MM.1S (cell line): ENCODE measurements around the gene LARP1.

Experiments used
- CTCF ChIP-seq: fragments of 300-600 bp; sonication (generic); IDR thresholded peaks from 2 replicates; pipeline ENCODE4 v1.5.1; 2016; ENCODE audit warnings: antibody characterized with exemption, low read length, mixed read lengths
- EZH2 ChIP-seq: fragments of 300-600 bp; sonication (generic); optimal IDR thresholded peaks from 2 replicates; pipeline ENCODE3; 2017; ENCODE audit warnings: low read depth, mild to moderate bottlenecking, antibody characterized with exemption, low read length, mixed read lengths
- EZH2phosphoT487 ChIP-seq: fragments of 300-600 bp; sonication (generic); IDR thresholded peaks from 2 replicates; pipeline ENCODE4 v1.6.1; 2018; ENCODE audit warnings: antibody characterized with exemption, low read length

GRCh38 chr5:154745349-154745748, 9.8 kb upstream of the LARP1 start:
- TF ChIP-seq CTCF (no peak), EZH2phosphoT487 (no peak), EZH2 (no peak)
